GM13977 (cell line): ENCODE data around the gene GRIN2D.
"Not testable (repeated sequence)": the region's sequence is repeated elsewhere in the genome, so short reads cannot be mapped to it uniquely, and the experiment has no call there.

ENCODE experiments used
- DNase-seq: peaks from one replicate; pipeline ENCODE4 v3.0.0; 2012; ENCODE audit warnings: low spot score
- CTCF ChIP-seq: IDR thresholded peaks from 2 replicates; pipeline ENCODE4 v1.5.1; 2012; ENCODE audit warnings: mild to moderate bottlenecking, control low read depth; ENCODE audit not compliant: insufficient read depth; ENCODE audit errors: extremely low read depth, missing control alignments
- in situ Hi-C: fragments of 300-500 bp; cut with MboI; formaldehyde crosslinking; loops from one replicate; pipeline ENCODE4 v1.12.0; 2022; ENCODE audit warnings: low sequenced_read_pairs, low pct_unique_long_range_greater_than_20kb, mixed read lengths, inconsistent platforms; ENCODE audit not compliant: unreplicated experiment

Gene GRIN2D

GRCh38 chr19:48391100-48392005, 2.1 kb upstream of the GRIN2D start, which contains the start of gene KDELR1:
Gene KDELR1, minus strand, starts transcription at chr19:48391551. Its CDS starts 193 bp downstream, at chr19:48391358.
- in situ Hi-C loops: no loop called here
- DNase-seq: peak; percentile 92
- peak; percentile 86 for TF ChIP-seq CTCF

- in situ Hi-C loops, DNase-seq: not testable (repeated sequence)
These were observed 1.5 kb upstream of the GRIN2D start for GRCh38 chr19:48392006-48392344.

- TF ChIP-seq CTCF: no peak
- DNase-seq: no peak
- in situ Hi-C loops: no loop called here
These were observed 459 bp upstream of the GRIN2D start for GRCh38 chr19:48392860-48393558.

- TF ChIP-seq CTCF: no peak
- in situ Hi-C loops: no loop called here
- DNase-seq: no peak
These were observed 1.1 kb downstream of the GRIN2D start for GRCh38 chr19:48394331-48395169.

GRCh38 chr19:48395170-48395455, 1.6 kb downstream of the GRIN2D start:
- in situ Hi-C loops: no loop called here
- DNase-seq: no peak
- TF ChIP-seq CTCF: no peak

- in situ Hi-C loops: no loop called here
- TF ChIP-seq CTCF: no peak
- DNase-seq: no peak
These were observed 2.0 kb downstream of the GRIN2D start for GRCh38 chr19:48395499-48395898.
